A549 (cell line): Measurements from ENCODE around the gene ZNF622. TPM values are rescaled to one million over a fixed set of nuclear protein-coding genes. Genes with fewer than 3 reads are reported as not detected.

Experiments
- ATAC-seq, 2 experiments: fragments of 200-7000 bp in 1 of 2; fragments of >200 bp in 1 of 2; cut with Nextera tagmentation in 1 of 2; cut with Tn5 transposase in 1 of 2; 3 replicates each; pipeline versions ENCODE4 v1.8.0 to v1.9.1; 2018 to 2020; ENCODE audit warnings: mild to moderate bottlenecking in 1 of 2, moderate library complexity in 1 of 2
- CTCF ChIA-PET: fragments of 300-600 bp; sonication (Branson Sonifier 250); formaldehyde crosslinking; extraction: SDS; loops from one replicate; lab custom pipeline; 2021; ENCODE audit warnings: antibody characterized with exemption, inconsistent platforms; lab: Yijun Ruan, JAX
- POLR2A ChIA-PET: fragments of 350-600 bp; formaldehyde crosslinking; extraction: SDS; loops from one replicate; lab custom pipeline; 2021; ENCODE audit warnings: antibody characterized with exemption, inconsistent platforms; lab: Yijun Ruan, JAX
- DNase-seq, 2 experiments: peaks; one replicate each; pipeline versions ENCODE4 v3.0.0 to v3.0.0-alpha.2; 2011 to 2016; ENCODE audit warnings: low read depth in 1 of 2, low spot score in 1 of 2
- FAIRE-seq: peaks from 2 replicates; lab custom pipeline; 2011; peaks lifted over from hg19 to GRCh38; lab: Jason Lieb, UNC
- H3K27ac ChIP-seq, 2 experiments: fragments of >200 bp; sonication (Bioruptor Twin); formaldehyde crosslinking; 3 replicates each; pipeline ENCODE4 v1.5.1; 2016 to 2017
- H3K4me1 ChIP-seq: fragments of >200 bp; sonication (Bioruptor Twin); formaldehyde crosslinking; 3 replicates; pipeline ENCODE4 v1.6.1; 2016
- H3K4me2 ChIP-seq: fragments of >200 bp; sonication (Bioruptor Twin); formaldehyde crosslinking; 3 replicates; pipeline ENCODE4 v1.6.1; 2016
- H3K4me3 ChIP-seq: fragments of >200 bp; sonication (Bioruptor Twin); formaldehyde crosslinking; 3 replicates; pipeline ENCODE4 v1.5.1; 2016
- H3K9me3 ChIP-seq: fragments of >200 bp; sonication (Bioruptor Twin); formaldehyde crosslinking; 3 replicates; pipeline ENCODE4 v1.6.1; 2016
- BCL3 ChIP-seq: fragments of >200 bp; sonication (Bioruptor Twin); formaldehyde crosslinking; IDR thresholded peaks from 3 replicates; pipeline ENCODE4 v1.6.1; 2016
- CBX2 ChIP-seq: fragments of 200-600 bp; sonication (generic); IDR thresholded peaks from 2 replicates; pipeline ENCODE4 v1.6.1; 2016; ENCODE audit warnings: low read depth, mild to moderate bottlenecking, borderline replicate concordance
- CHD4 ChIP-seq: fragments of 200-600 bp; sonication (generic); IDR thresholded peaks from 2 replicates; pipeline ENCODE4 v1.6.1; 2016; ENCODE audit warnings: antibody characterized with exemption, mild to moderate bottlenecking, borderline replicate concordance
- CTCF ChIP-seq: fragments of >200 bp; sonication (Bioruptor Twin); formaldehyde crosslinking; IDR thresholded peaks from 3 replicates; pipeline ENCODE4 v1.5.1; 2016
- EHF ChIP-seq: fragments of 250-450 bp; sonication (Bioruptor Pico); IDR thresholded peaks from 2 replicates; pipeline ENCODE4 v1.5.0; 2020; ENCODE audit warnings: mild to moderate bottlenecking
- ESRRA ChIP-seq: fragments of 150-350 bp; IDR thresholded peaks from 2 replicates; pipeline ENCODE4 v1.6.1; 2014; ENCODE audit warnings: mild to moderate bottlenecking, low read length, borderline replicate concordance
- HEYL ChIP-seq: fragments of 250-450 bp; sonication (Bioruptor Pico); IDR thresholded peaks from 2 replicates; pipeline ENCODE4 v1.8.0; 2021; ENCODE audit warnings: mild to moderate bottlenecking, moderate library complexity
- JUN ChIP-seq, 2 experiments: fragments of >200 bp; sonication (Bioruptor Twin); formaldehyde crosslinking; IDR thresholded peaks; 2 replicates in 1 of 2; 3 replicates in 1 of 2; pipeline ENCODE4 v1.6.1; 2016 to 2017
- KDM1A ChIP-seq: fragments of 200-600 bp; sonication (generic); IDR thresholded peaks from 2 replicates; pipeline ENCODE4 v1.6.1; 2016; ENCODE audit warnings: low read depth, mild to moderate bottlenecking
- KDM5A ChIP-seq: fragments of 200-600 bp; sonication (generic); IDR thresholded peaks from 2 replicates; pipeline ENCODE4 v1.6.1; 2016; ENCODE audit warnings: antibody characterized with exemption, mild to moderate bottlenecking
- MAZ ChIP-seq: fragments of 150-350 bp; IDR thresholded peaks from 2 replicates; pipeline ENCODE4 v1.6.1; 2014; ENCODE audit warnings: antibody characterized with exemption, low read depth, low read length, borderline replicate concordance
- NPAS2 ChIP-seq: fragments of 250-450 bp; sonication (Bioruptor Pico); IDR thresholded peaks from 2 replicates; pipeline ENCODE4 v1.8.0; 2022; ENCODE audit warnings: mild to moderate bottlenecking, moderate library complexity, borderline replicate concordance
- NR3C1 ChIP-seq: fragments of >200 bp; sonication (Bioruptor Twin); formaldehyde crosslinking; IDR thresholded peaks from 3 replicates; pipeline ENCODE4 v1.6.1; 2017
- POLR2AphosphoS2 ChIP-seq: conservative IDR thresholded peaks from 2 replicates; pipeline ENCODE4 v1.6.1; 2012; ENCODE audit warnings: low read length, improper control_type of control experiment, inconsistent platforms
- RCOR1 ChIP-seq: fragments of 150-350 bp; IDR thresholded peaks from 2 replicates; pipeline ENCODE4 v1.6.1; 2014; ENCODE audit warnings: antibody characterized with exemption, low read length, low read depth
- RFX5 ChIP-seq: fragments of 450-650 bp; IDR thresholded peaks from 2 replicates; pipeline ENCODE4 v1.7.1; 2014; ENCODE audit warnings: antibody characterized with exemption, mild to moderate bottlenecking, moderate library complexity
- SREBF2 ChIP-seq: fragments of 450-650 bp; IDR thresholded peaks from 2 replicates; pipeline ENCODE4 v1.6.1; 2014; ENCODE audit warnings: mild to moderate bottlenecking, moderate library complexity
- TP53 ChIP-seq: fragments of 250-450 bp; sonication (Bioruptor Pico); IDR thresholded peaks from 2 replicates; pipeline ENCODE4 v1.5.0; 2021; ENCODE audit warnings: mild to moderate bottlenecking, moderate library complexity
- ZC3H11A ChIP-seq: fragments of 450-650 bp; IDR thresholded peaks from 2 replicates; pipeline ENCODE4 v1.6.1; 2014; ENCODE audit warnings: antibody characterized with exemption, mild to moderate bottlenecking
- ZFP36 ChIP-seq: fragments of 450-650 bp; IDR thresholded peaks from 2 replicates; pipeline ENCODE4 v1.6.1; 2014; ENCODE audit warnings: borderline replicate concordance; ENCODE audit not compliant: partially characterized antibody
- WGBS: methylation state at CpG from one replicate; pipeline ENCODE4 v1.1.6; 2017; ENCODE audit errors: missing lambda C conversion rate; 5-methylcytosine and 5-hydroxymethylcytosine counted together
- polyA plus RNA-seq, 4 experiments: library from polyadenylated mRNA; depleted of rRNA in 3 of 4; stranded (reverse); fragments of >200 nt; fragmentation: RNase III in 1 of 4; extraction: RNeasy Plus Mini Kit Qiagen cat#74134 plus additional on column Dnase treatment in 1 of 4; gene quantifications; 2 replicates in 3 of 4; 3 replicates in 1 of 4; pipeline ENCODE4 v1.2.3, GENCODE V29; 2011 to 2017
- TF ChIP-seq, protein P1 (sequence below): IDR thresholded peaks from 2 replicates; pipeline ENCODE4 v1.6.1; 2012
- TF ChIP-seq, protein P2 (sequence below): fragments of 200-600 bp; sonication (generic); IDR thresholded peaks from 2 replicates; pipeline ENCODE4 v1.6.1; 2016; ENCODE audit warnings: antibody characterized with exemption, mild to moderate bottlenecking, moderate library complexity
- TF ChIP-seq, protein P3 (sequence below): fragments of 450-650 bp; IDR thresholded peaks from 2 replicates; pipeline ENCODE4 v1.6.1; 2014; ENCODE audit warnings: antibody characterized with exemption
- TF ChIP-seq, protein P4 (sequence below): fragments of 250-450 bp; sonication (Bioruptor Pico); IDR thresholded peaks from 2 replicates; pipeline ENCODE4 v1.5.0; 2020; ENCODE audit warnings: low read depth, mild to moderate bottlenecking, moderate library complexity

The ZNF622 gene
- polyA plus RNA-seq, 2 of the 4 experiments (the other 2 are of a cell fraction) = 23.2 to 38.0 TPM

DNA sequence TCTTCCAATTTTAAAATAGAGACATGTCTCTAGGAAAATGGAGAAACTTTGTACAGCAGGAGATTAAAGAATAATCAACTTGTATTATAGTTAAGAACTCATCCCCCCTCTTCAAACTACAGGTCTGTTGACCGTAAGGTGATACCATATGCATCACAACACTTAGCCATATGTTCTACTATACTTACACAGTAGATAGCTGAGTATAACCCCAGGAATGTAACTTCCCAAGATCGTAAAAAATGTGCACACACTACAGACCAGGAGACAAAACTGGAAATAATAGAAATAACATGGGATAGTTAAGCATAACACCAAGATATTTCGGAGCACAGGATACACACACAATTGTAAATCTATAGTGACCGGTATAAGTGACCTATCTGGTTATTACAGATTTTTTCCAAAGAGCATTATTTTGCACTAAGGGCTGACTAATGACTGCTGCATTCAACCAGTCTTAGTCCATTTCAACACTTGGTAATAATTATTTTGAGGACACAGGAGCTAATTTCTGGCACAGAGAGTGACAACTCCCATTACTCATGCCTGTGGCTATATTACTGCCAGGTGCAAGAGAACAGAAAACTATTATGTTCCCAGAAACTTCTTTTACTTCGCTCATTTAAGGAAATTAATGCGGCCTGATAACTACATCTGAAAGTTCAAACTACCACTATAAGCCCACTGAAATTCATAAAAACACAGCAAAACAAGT lies 15.4 kb upstream of the ZNF622 start:
- FAIRE-seq (no peak), DNase-seq (no peak), ATAC-seq (no peak)
- POLR2A ChIA-PET = no interaction called here
- CTCF ChIA-PET = interaction anchor here (1.3 to 2.0 kb wide), 4 partner anchors 9 to 209 kb away, joined by 3 to 7 read pairs (median 5); no protein-coding TSS in a partner anchor
- H3K4me2 ChIP-seq = no peak overlapping the region
- no peak overlapping the region for H3K4me3 ChIP-seq
- H3K9me3 ChIP-seq = no peaks in the 10 kb centered on the region
- TF ChIP-seq KDM5A (no peak), ESRRA (no peak), HEYL (CRISPR knock-in tag) (no peak), NPAS2 (CRISPR knock-in tag) (no peak), ZC3H11A (no peak), CHD4 (no peak), JUN (IDR thresholded peaks at IDR 0.05) (no peak), NR3C1 (no peak), RFX5 (no peak), CBX2 (no peak), RCOR1 (no peak), TP53 (CRISPR knock-in tag) (no peak), MAZ (no peak)
- TF ChIP-seq, protein P1, sequence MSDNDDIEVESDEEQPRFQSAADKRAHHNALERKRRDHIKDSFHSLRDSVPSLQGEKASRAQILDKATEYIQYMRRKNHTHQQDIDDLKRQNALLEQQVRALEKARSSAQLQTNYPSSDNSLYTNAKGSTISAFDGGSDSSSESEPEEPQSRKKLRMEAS = no peak
- TF ChIP-seq, protein P2, sequence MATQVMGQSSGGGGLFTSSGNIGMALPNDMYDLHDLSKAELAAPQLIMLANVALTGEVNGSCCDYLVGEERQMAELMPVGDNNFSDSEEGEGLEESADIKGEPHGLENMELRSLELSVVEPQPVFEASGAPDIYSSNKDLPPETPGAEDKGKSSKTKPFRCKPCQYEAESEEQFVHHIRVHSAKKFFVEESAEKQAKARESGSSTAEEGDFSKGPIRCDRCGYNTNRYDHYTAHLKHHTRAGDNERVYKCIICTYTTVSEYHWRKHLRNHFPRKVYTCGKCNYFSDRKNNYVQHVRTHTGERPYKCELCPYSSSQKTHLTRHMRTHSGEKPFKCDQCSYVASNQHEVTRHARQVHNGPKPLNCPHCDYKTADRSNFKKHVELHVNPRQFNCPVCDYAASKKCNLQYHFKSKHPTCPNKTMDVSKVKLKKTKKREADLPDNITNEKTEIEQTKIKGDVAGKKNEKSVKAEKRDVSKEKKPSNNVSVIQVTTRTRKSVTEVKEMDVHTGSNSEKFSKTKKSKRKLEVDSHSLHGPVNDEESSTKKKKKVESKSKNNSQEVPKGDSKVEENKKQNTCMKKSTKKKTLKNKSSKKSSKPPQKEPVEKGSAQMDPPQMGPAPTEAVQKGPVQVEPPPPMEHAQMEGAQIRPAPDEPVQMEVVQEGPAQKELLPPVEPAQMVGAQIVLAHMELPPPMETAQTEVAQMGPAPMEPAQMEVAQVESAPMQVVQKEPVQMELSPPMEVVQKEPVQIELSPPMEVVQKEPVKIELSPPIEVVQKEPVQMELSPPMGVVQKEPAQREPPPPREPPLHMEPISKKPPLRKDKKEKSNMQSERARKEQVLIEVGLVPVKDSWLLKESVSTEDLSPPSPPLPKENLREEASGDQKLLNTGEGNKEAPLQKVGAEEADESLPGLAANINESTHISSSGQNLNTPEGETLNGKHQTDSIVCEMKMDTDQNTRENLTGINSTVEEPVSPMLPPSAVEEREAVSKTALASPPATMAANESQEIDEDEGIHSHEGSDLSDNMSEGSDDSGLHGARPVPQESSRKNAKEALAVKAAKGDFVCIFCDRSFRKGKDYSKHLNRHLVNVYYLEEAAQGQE = no peak
- TF ChIP-seq, protein P3, sequence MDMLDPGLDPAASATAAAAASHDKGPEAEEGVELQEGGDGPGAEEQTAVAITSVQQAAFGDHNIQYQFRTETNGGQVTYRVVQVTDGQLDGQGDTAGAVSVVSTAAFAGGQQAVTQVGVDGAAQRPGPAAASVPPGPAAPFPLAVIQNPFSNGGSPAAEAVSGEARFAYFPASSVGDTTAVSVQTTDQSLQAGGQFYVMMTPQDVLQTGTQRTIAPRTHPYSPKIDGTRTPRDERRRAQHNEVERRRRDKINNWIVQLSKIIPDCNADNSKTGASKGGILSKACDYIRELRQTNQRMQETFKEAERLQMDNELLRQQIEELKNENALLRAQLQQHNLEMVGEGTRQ = no peak
- 82% methylated on average over 6 of the region's 6 CpGs for WGBS
- H3K4me1 ChIP-seq = peaks cover 14% of the 10 kb centered on the region
- no peak overlapping the region for H3K27ac ChIP-seq

GRCh38 chr5:16480144-16480543 lies 14.5 kb upstream of the ZNF622 start:
- CTCF ChIA-PET = interaction anchor here (2.0 kb wide), 1 partner anchor 210 kb away, joined by 5 read pairs; no protein-coding TSS in a partner anchor
- DNase-seq (no peak), ATAC-seq (no peak), FAIRE-seq (no peak)
- Histone ChIP-seq H3K4me1 (peaks cover 14% of the 10 kb centered on the region), H3K4me3 (no peak overlapping the region), H3K9me3 (no peaks in the 10 kb centered on the region), H3K27ac (no peak overlapping the region), H3K4me2 (no peak overlapping the region)
- POLR2A ChIA-PET = no interaction called here
- TF ChIP-seq ZFP36 = no peak
- no peak for TF ChIP-seq KDM5A
- no peak for TF ChIP-seq CTCF
- TF ChIP-seq EHF = no peak
- TF ChIP-seq, protein P4, sequence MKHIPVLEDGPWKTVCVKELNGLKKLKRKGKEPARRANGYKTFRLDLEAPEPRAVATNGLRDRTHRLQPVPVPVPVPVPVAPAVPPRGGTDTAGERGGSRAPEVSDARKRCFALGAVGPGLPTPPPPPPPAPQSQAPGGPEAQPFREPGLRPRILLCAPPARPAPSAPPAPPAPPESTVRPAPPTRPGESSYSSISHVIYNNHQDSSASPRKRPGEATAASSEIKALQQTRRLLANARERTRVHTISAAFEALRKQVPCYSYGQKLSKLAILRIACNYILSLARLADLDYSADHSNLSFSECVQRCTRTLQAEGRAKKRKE (CRISPR knock-in tag) = no peak
- no peak for TF ChIP-seq MAZ
- TF ChIP-seq TP53 (CRISPR knock-in tag) = no peak
- TF ChIP-seq POLR2AphosphoS2 = no peak
- no peak for TF ChIP-seq SREBF2
- no peak for TF ChIP-seq KDM1A
- no peak for TF ChIP-seq BCL3
